SK-N-SH (cell line): ENCODE data around the gene LRCH4. TPM values are rescaled to one million over a fixed set of nuclear protein-coding genes. Genes with fewer than 3 reads are reported as not detected.

Experiments
- CTCF ChIA-PET: fragments of 300-600, 350-600 bp; formaldehyde crosslinking; extraction: SDS; loops from one replicate; lab custom pipeline; 2021; lab: Yijun Ruan, JAX
- POLR2A ChIA-PET: fragments of 350-600 bp; sonication (Branson Sonifier 250); formaldehyde crosslinking; extraction: SDS; loops from one replicate; lab custom pipeline; 2020; ENCODE audit warnings: antibody characterized with exemption, inconsistent platforms; lab: Yijun Ruan, JAX
- DNase-seq: peaks from one replicate; pipeline ENCODE4 v3.0.0; 2012
- H2AFZ ChIP-seq: fragments of 200-600 bp; sonication (generic); 2 replicates; pipeline ENCODE4 v1.8.1; 2016; ENCODE audit warnings: antibody characterized with exemption, mild to moderate bottlenecking, low read depth
- H3F3A ChIP-seq: fragments of 200-600 bp; sonication (generic); replicated peaks from 2 replicates; pipeline ENCODE3; 2016; ENCODE audit warnings: antibody characterized with exemption, mild to moderate bottlenecking; ENCODE audit not compliant: insufficient read depth
- H3K27ac ChIP-seq, 2 experiments: fragments of 200-500 bp in 1 of 2; fragments of 200-600 bp in 1 of 2; sonication (Bioruptor generic) in 1 of 2; sonication (generic), shearing (Covaris generic) in 1 of 2; 2 replicates each; pipeline versions ENCODE4 v1.5.1 to v1.6.1; 2014 to 2016; ENCODE audit warnings: low read depth in 2 of 2, inconsistent platforms in 1 of 2, low read length in 1 of 2, mild to moderate bottlenecking in 1 of 2, mixed read lengths in 1 of 2
- H3K27me3 ChIP-seq: fragments of 200-600 bp; sonication (generic), shearing (Covaris generic); 2 replicates; pipeline ENCODE4 v1.6.1; 2016; ENCODE audit warnings: mixed run types; ENCODE audit not compliant: insufficient read depth
- H3K36me3 ChIP-seq, 2 experiments: fragments of 200-500 bp in 1 of 2; fragments of 200-600 bp in 1 of 2; sonication (Bioruptor generic) in 1 of 2; sonication (generic) in 1 of 2; replicated peaks in 1 of 2; 2 replicates each; pipeline versions ENCODE3 to v1.5.1; 2014 to 2016; ENCODE audit warnings: low read length in 1 of 2, mild to moderate bottlenecking in 1 of 2; ENCODE audit not compliant: insufficient read depth in 2 of 2, control insufficient read depth in 1 of 2
- H3K4me1 ChIP-seq, 2 experiments: fragments of 200-500 bp in 1 of 2; fragments of 200-600 bp in 1 of 2; sonication (Bioruptor generic) in 1 of 2; sonication (generic), shearing (Covaris generic) in 1 of 2; 2 replicates each; pipeline versions ENCODE4 v1.5.1 to v1.6.1; 2014 to 2016; ENCODE audit warnings: low read depth in 1 of 2, low read length in 1 of 2, mixed run types in 1 of 2; ENCODE audit not compliant: insufficient read depth in 2 of 2, control insufficient read depth in 1 of 2
- H3K4me2 ChIP-seq: fragments of 200-600 bp; sonication (generic), shearing (Covaris generic); 2 replicates; pipeline ENCODE4 v1.6.1; 2017; ENCODE audit warnings: mixed run types
- H3K4me3 ChIP-seq, 2 experiments: fragments of 200-500 bp in 1 of 2; fragments of 200-600 bp in 1 of 2; sonication (Bioruptor generic) in 1 of 2; sonication (generic), shearing (Covaris generic) in 1 of 2; 2 replicates each; pipeline versions ENCODE4 v1.5.1 to v1.8.1; 2014 to 2016; ENCODE audit warnings: low read depth in 2 of 2, inconsistent platforms in 1 of 2, low read length in 1 of 2, mild to moderate bottlenecking in 1 of 2, mixed read lengths in 1 of 2, moderate library complexity in 1 of 2
- H3K79me2 ChIP-seq: fragments of 200-600 bp; sonication (generic); 2 replicates; pipeline ENCODE4 v1.8.1; 2017; ENCODE audit warnings: mild to moderate bottlenecking; ENCODE audit not compliant: insufficient read depth
- H3K9ac ChIP-seq: fragments of 200-600 bp; sonication (generic); 2 replicates; pipeline ENCODE4 v1.6.1; 2017; ENCODE audit warnings: mixed run types
- H3K9me2 ChIP-seq: fragments of 200-600 bp; sonication (generic); 2 replicates; pipeline ENCODE4 v1.6.1; 2017; ENCODE audit warnings: mixed run types
- H3K9me3 ChIP-seq: fragments of 200-600 bp; sonication (generic); 2 replicates; pipeline ENCODE4 v1.6.1; 2017; ENCODE audit warnings: mixed run types, mild to moderate bottlenecking, moderate library complexity
- H4K20me1 ChIP-seq: fragments of 200-600 bp; sonication (generic); 2 replicates; pipeline ENCODE4 v1.6.1; 2017; ENCODE audit warnings: mild to moderate bottlenecking, mixed run types; ENCODE audit not compliant: insufficient read depth
- CTCF ChIP-seq: fragments of 200-600 bp; sonication (generic); IDR thresholded peaks from 2 replicates; pipeline ENCODE4 v1.6.1; 2017; ENCODE audit warnings: antibody characterized with exemption, mild to moderate bottlenecking, moderate library complexity
- EP300 ChIP-seq, 2 experiments: IDR thresholded peaks; 2 replicates each; pipeline versions ENCODE4 v1.4.0 to v1.6.1; 2012; ENCODE audit warnings: borderline replicate concordance in 1 of 2, low read depth in 1 of 2, low read length in 1 of 2
- FOXM1 ChIP-seq: IDR thresholded peaks from 2 replicates; pipeline ENCODE4 v1.4.0; 2012; ENCODE audit warnings: low read depth, mild to moderate bottlenecking
- GABPA ChIP-seq: IDR thresholded peaks from 2 replicates; pipeline ENCODE4 v1.4.0; 2012; ENCODE audit warnings: low read depth, mild to moderate bottlenecking
- IRF3 ChIP-seq: fragments of 150-350 bp; IDR thresholded peaks from 2 replicates; pipeline ENCODE4 v1.6.1; 2016; ENCODE audit warnings: mild to moderate bottlenecking, low read depth, low read length
- MEF2A ChIP-seq: IDR thresholded peaks from 2 replicates; pipeline ENCODE4 v1.4.0; 2012; ENCODE audit warnings: low read depth, borderline replicate concordance
- MXI1 ChIP-seq: IDR thresholded peaks from 2 replicates; pipeline ENCODE4 v1.6.1; 2012; ENCODE audit warnings: mild to moderate bottlenecking, low read depth, low read length, improper control_type of control experiment
- RCOR1 ChIP-seq: fragments of 150-350 bp; IDR thresholded peaks from 2 replicates; pipeline ENCODE4 v1.6.1; 2017; ENCODE audit warnings: antibody characterized with exemption, low read length
- REST ChIP-seq: IDR thresholded peaks from 2 replicates; pipeline ENCODE4 v1.6.1; 2012; ENCODE audit warnings: mild to moderate bottlenecking, low read depth, low read length, moderate library complexity
- RFX5 ChIP-seq: IDR thresholded peaks from 2 replicates; pipeline ENCODE4 v1.6.1; 2012; ENCODE audit warnings: mild to moderate bottlenecking, improper control_type of control experiment, low read length
- TEAD4 ChIP-seq: IDR thresholded peaks from 2 replicates; pipeline ENCODE4 v1.4.0; 2012; ENCODE audit warnings: mild to moderate bottlenecking, borderline replicate concordance; ENCODE audit not compliant: insufficient read depth
- USF1 ChIP-seq: IDR thresholded peaks from 2 replicates; pipeline ENCODE4 v1.4.0; 2012; ENCODE audit warnings: low read depth, borderline replicate concordance
- USF2 ChIP-seq: fragments of 150-350 bp; IDR thresholded peaks from 2 replicates; pipeline ENCODE4 v1.6.1; 2017; ENCODE audit warnings: antibody characterized with exemption, low read length, low read depth, borderline replicate concordance
- ZBTB33 ChIP-seq: IDR thresholded peaks from 2 replicates; pipeline ENCODE4 v1.4.0; 2012; ENCODE audit warnings: low read depth, borderline replicate concordance
- WGBS: methylation state at CpG from one replicate; pipeline ENCODE4 v1.1.6; 2017; ENCODE audit warnings: low lambda C conversion rate; 5-methylcytosine and 5-hydroxymethylcytosine counted together
- polyA plus RNA-seq, 3 experiments: library from polyadenylated mRNA; depleted of rRNA; stranded (reverse); fragments of >200 nt; gene quantifications; 2 replicates each; pipeline ENCODE4 v1.2.3, GENCODE V29; 2012

LRCH4 gene
- polyA plus RNA-seq, 1 of the 3 experiments (the other 2 are of a cell fraction): 29.8 TPM

GRCh38 chr7:100585511-100586265 lies at the start of gene LRCH4 (continued):
- TF ChIP-seq CTCF (no peak), USF1 (peak; percentile 38; the same call in 1 of the 2 replicates), USF2 (no peak), TEAD4 (no peak), RCOR1 (no peak; the same call in none of the 2 replicates)

GRCh38 chr7:100632951-100633717 lies 47.2 kb upstream of the LRCH4 start:
- H3K9me3 ChIP-seq: no peaks in the 10 kb centered on the region
- ChIA-PET CTCF (interaction anchor here (0.6 to 9.0 kb wide), 42 partner anchors 10 to 221 kb away, joined by 3 to 109 read pairs (median 6); partner anchors contain the start of genes ACTL6B, FBXO24, GNB2 and LRCH4), POLR2A (interaction anchor here (0.8 to 2.1 kb wide), 12 partner anchors 16 to 531 kb away, joined by 3 to 11 read pairs (median 4); partner anchors contain the start of genes ACTL6B, AP4M1, GNB2 and MOSPD3)
- H3K27me3 ChIP-seq: no peaks in the 10 kb centered on the region
- H3K79me2 ChIP-seq: no peaks in the 10 kb centered on the region
- H3F3A ChIP-seq: peaks cover 7% of the 10 kb centered on the region
- no peaks in the 10 kb centered on the region for H4K20me1 ChIP-seq
- H3K4me2 ChIP-seq: peak overlapping the region; percentile 91
- DNase-seq: peak; percentile 95
- H3K9ac ChIP-seq: peak overlapping the region; percentile 27; the same call in 1 of the 2 replicates
- no peak overlapping the region for H3K27ac ChIP-seq
- H3K4me1 ChIP-seq: peaks cover 6% of the 10 kb centered on the region in 2 experiments; a peak in 1 of 4 replicates
- 7% methylated on average over 47 of the region's 72 CpGs for WGBS
- no peaks in the 10 kb centered on the region for H3K36me3 ChIP-seq
- peak overlapping the region; percentile 43 to 59 for H3K4me3 ChIP-seq
- H2AFZ ChIP-seq: peak overlapping the region; percentile 93
- H3K9me2 ChIP-seq: no peaks in the 10 kb centered on the region
- TF ChIP-seq IRF3: no peak
- no peak for TF ChIP-seq FOXM1
- TF ChIP-seq MEF2A: no peak
- no peak for TF ChIP-seq USF2
- TF ChIP-seq RFX5: no peak
- no peak for TF ChIP-seq ZBTB33
- TF ChIP-seq GABPA: no peak
- no peak for TF ChIP-seq EP300 (IDR thresholded peaks at IDR 0.05; ENCODE audit: borderline replicate concordance in 1 of 2, low read depth in 1 of 2, low read length in 1 of 2)
- peak; percentile 81 for TF ChIP-seq MXI1
- TF ChIP-seq REST: no peak
